ENCODE measurements around the gene ANKRD44.

DNA sequence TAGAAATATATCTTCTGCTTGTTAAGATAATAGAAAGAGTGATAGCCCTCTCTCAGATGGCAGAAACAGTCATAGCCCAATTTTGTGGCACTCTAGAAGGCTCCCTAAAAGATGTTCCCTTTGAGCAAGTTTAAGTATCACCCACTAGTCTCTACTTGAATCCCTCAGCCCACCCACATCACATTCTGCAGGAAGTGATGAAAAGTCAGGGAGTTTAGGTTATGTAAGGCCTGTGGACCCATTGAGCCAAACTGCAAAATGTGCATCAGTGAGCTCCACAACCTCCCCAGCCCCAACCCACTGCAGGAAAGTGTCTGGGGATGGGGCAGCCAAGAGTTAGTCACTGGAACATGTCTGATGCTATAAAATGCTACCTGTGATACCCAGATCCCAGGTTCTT is 25.6 kb downstream of the ANKRD44 start:
- TF ChIP-seq, protein P1, sequence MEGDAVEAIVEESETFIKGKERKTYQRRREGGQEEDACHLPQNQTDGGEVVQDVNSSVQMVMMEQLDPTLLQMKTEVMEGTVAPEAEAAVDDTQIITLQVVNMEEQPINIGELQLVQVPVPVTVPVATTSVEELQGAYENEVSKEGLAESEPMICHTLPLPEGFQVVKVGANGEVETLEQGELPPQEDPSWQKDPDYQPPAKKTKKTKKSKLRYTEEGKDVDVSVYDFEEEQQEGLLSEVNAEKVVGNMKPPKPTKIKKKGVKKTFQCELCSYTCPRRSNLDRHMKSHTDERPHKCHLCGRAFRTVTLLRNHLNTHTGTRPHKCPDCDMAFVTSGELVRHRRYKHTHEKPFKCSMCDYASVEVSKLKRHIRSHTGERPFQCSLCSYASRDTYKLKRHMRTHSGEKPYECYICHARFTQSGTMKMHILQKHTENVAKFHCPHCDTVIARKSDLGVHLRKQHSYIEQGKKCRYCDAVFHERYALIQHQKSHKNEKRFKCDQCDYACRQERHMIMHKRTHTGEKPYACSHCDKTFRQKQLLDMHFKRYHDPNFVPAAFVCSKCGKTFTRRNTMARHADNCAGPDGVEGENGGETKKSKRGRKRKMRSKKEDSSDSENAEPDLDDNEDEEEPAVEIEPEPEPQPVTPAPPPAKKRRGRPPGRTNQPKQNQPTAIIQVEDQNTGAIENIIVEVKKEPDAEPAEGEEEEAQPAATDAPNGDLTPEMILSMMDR (IDR thresholded peaks at IDR 0.05), result no peak
- TF ChIP-seq POLR2A (IDR thresholded peaks at IDR 0.05), result no peak
